ENCODE data around the gene MRPL58.
"Not testable (repeated sequence)": the region's sequence is repeated elsewhere in the genome, so short reads cannot be mapped to it uniquely, and the experiment has no call there.

The MRPL58 gene

GRCh38 chr17:74987909-74988711 lies 24.4 kb upstream of the MRPL58 start:
- DNase-seq (ENCODE audit: low read depth) = no peak

DNA sequence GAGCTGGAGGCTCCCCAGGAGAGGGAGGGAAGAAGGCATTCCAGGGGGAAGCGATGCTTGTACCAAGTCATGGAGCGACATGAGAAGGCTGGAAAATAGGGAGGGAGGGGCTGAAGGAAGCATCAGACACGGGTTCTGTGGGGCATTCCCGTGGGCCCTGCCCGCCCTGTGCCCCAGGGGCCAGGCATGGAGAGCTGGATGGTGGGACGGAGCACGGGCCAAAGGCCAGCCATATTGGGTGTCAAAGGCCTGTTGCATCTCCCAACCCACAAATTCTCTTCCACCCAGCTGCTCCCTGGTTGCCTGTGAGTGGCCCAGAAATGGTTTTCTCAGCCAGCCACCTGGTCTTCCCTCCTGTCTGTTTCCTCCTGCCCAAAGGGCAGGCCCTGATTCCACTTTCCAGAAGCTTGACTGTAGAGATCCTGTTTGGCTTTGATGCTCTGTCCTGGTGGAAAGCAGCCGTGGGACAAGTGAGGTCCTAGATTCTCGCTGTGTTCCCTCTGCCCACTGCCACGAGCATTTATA lies 21.8 kb upstream of the MRPL58 start:
- DNase-seq (ENCODE audit: low read depth) = no peak

GRCh38 chr17:74992223-74992622 lies 20.2 kb upstream of the MRPL58 start:
- DNase-seq (ENCODE audit: low read depth) = no peak

- no peak for DNase-seq (ENCODE audit: low read depth)
Observed at GRCh38 chr17:74994440-74994839, 18.0 kb upstream of the MRPL58 start.

- DNase-seq (ENCODE audit: low read depth) = no peak
Observed at GRCh38 chr17:74995847-74996246, 16.6 kb upstream of the MRPL58 start.

- no peak for DNase-seq (ENCODE audit: low read depth)
Observed at GRCh38 chr17:74998783-74999182, 13.7 kb upstream of the MRPL58 start.

DNA sequence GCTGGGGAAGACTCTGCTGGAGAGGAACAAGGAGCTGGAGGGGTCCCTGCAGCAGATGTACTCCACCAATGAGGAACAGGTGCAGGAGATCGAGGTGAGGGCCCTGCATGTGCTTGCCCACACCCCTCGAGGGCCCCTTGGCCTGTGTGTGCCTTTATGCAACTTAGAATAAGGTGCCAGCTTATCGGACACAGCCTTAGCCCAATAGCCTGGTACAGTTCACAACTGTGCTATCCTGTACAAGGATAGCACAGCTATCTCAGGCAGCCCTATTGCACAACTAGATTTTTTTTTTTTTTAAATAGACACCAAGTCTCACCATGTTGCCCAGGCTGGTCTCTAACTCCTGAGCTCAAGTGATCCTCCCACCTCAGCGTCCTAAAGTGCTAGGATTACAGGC lies 12.9 kb upstream of the MRPL58 start:
- no peak for DNase-seq (ENCODE audit: low read depth)

DNA sequence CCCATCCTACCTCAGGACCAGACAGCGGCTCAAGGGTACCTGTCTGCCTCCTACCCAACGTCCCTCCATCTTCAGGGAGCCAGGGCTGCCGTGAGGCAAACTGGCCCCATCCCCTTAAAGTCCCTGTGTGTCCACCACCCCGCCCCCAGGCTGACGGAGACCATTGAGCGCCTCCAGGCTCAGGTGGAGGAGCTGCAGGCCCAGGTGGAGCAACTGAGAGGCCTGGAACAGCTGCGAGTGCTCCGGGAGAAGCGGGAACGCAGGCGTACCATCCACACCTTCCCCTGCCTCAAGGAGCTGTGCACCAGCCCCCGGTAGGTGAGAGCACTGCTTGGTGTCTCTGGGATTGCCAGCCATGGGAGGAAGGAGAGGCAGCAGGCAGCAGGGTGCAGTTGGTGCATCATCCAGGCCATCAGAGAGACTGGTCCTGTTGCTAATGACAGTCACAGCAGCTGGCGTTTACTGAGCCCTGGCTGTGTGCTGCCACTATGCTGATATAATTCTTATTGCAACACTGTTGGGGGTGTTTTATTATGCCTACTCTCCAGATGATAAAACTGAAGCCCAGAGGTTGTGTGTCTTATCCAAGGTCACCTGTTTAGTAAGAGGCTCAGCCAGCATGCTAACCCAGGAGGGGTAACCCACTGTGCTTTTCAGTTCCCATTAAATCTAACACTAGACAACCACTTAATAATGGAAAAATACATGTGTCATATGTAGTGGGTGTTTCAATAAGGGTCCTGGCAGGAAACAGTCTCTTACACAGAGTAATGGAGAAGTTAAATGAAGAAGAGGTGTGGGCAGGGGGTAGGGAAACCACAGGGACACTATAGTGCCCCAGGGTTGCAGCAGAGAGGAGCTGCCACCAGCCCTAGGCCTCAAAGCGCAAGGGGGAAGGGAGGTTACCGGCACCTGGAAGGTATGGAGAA lies 10.3 kb upstream of the MRPL58 start:
- DNase-seq (ENCODE audit: low read depth) = no peak

GRCh38 chr17:75003070-75003956 lies 9.2 kb upstream of the MRPL58 start:
- DNase-seq (ENCODE audit: low read depth) = no peak

- no peak for DNase-seq (ENCODE audit: low read depth)
Observed at GRCh38 chr17:75003957-75004355, 8.5 kb upstream of the MRPL58 start.

- no peak for DNase-seq (ENCODE audit: low read depth)
Observed at GRCh38 chr17:75004371-75004770, 8.1 kb upstream of the MRPL58 start.

DNA sequence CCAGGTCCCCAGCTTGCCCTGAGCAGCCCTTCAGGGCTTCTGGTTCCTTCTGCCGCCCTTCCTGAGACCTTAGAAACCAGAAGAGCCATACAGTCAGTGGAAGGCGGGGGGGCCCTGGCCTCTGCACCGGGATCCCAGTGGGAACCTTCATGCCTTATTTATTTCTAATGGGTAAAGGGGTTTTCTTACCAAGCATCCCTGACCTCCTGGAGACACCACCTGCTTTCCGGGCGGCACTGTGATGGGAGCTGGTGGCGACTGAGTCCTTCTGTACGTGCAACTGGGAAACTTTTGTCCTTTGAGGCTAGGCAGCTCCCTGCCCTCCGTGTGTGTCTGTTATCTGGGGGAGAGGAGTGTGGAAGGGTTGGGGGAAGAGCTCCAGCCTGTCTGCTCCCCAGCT lies 7.2 kb upstream of the MRPL58 start:
- no peak for DNase-seq (ENCODE audit: low read depth)

DNA sequence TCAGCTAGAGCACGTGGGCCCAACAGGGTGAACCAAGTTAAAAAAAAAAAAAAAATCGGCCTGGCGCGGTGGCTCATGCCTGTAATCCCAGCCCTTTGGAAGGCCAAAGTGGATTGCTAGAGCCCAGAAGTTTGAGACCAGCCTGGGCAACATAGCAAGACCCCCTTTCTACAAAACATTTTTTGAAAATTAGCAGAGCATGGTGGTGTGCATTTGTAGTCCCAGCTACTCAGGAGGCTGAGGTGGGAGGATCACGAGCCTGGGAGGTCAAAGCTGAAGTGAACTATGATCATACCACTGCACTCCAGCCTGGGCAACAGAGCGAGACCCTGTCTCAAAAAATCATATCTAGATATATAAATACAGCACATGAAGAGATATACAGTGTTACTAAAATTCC lies 6.4 kb upstream of the MRPL58 start:
- DNase-seq (ENCODE audit: low read depth) = not testable (repeated sequence)

DNA sequence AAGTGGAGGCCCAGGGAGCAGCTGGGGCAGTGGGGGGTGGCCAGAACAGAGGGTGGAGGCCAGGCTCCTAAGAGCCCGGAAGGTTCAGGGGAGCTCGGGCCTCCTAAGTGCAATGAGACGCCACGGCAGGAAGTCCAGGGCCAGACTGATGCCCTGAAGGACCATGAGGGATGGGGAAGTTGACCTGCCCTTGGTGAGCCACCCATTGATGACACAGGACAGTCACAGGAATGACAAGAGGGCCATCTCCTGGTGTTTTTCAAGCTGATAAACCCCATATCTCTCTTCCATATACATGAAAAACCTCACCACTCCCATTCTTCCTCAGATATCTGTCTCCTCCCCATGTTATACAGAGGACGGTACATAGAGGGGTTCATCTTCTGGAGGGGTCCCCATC lies 5.8 kb upstream of the MRPL58 start:
- no peak for DNase-seq (ENCODE audit: low read depth)

GRCh38 chr17:75008373-75008772 lies 4.1 kb upstream of the MRPL58 start:
- no peak for DNase-seq (ENCODE audit: low read depth)

DNA sequence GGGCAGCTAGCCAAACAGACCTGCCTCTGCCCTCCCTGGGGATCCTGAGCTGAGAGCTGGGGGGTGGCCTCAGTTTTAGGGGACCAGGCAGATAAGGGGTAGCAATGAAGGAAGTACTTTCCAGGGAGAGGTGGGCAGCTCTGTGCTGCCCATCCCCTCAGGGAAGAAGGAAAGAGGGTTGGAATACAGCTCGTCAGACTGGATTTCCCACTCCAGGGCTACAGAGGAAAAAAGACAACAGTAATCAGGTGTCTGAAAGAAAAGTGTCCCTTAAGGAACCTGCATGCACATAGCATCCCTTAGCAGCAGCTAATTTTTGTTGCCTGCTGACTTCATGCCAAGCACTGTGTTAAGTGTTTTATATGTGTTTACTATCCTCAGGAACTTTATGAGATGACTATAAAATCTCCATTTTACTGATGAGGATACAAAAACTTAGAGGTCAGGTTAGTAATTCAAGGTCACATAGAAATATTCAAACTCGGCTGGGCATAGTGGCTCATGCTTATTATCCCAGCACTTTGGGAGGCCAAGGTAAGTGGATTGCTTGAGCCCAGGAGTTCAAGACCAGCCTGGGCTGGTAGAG lies 3.2 kb upstream of the MRPL58 start:
- DNase-seq (ENCODE audit: low read depth) = no peak

DNA sequence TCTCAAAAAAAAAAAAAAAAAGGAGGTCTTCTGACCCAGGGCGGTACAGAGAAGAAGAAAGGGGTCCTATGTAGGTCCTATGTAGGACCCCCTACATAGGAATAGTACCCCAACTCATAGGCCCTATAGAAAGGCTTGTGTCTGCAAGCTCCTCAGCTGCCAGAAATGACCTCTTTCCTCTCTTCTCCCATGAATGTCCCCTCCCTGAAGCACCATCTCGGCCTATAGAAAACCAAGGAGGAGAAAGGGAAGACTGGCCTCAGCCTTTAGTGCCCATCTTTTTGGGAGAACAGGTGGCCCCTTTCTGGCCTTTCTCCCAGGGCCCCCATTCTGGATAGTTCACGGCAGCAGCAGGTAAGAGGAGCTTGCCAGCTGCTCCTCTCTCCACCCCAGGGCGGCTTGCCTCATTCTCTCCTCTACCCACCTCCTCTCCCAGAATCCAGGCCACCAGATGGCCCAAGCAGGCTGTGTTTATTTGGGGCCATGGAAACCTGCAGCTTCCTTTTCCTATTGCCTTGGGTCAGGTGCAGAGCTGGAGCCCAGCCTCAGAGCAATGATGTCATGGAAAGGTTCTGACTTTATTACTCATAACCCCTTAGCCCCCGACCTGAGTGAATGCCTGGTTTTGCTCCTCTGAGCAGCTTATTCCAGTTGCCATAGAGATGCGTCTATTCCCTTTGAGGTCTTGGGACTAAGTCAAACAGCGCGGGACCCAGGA lies 1.6 kb upstream of the MRPL58 start:
- no peak for DNase-seq (ENCODE audit: low read depth)

DNA sequence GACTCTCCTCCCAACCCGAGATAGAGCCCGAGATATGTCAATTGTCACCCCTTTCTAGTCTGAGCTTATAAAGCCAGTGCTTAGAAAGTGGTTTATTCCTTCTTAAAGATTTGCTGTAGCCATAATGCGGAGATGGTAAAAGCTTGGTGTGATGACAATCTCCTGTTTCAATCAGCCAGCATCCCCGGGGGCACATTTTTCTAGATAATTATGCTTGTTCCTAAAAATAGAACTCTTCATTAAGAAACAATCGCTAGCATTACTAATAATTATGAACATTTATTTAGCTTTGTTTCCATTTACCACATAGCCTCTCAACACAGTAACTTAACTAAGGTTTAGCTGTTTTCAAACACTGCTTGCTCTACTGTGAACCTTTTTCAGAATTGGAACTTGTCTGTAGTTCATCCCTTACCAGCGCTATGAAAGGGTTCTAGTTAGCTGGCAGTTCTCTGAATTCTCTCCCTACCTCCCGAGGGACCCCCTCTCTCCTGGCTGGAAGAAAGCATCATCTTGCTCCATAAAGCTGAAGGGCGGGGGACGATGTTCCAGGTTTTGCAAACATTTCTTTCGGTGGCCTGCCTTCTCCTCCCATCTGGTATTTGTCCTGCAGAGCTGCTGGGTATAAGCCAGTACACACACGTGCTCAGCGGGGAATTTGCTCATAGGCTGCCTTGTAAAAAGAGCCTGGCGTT lies 922 bp upstream of the MRPL58 start:
- no peak for DNase-seq (ENCODE audit: low read depth)

DNA sequence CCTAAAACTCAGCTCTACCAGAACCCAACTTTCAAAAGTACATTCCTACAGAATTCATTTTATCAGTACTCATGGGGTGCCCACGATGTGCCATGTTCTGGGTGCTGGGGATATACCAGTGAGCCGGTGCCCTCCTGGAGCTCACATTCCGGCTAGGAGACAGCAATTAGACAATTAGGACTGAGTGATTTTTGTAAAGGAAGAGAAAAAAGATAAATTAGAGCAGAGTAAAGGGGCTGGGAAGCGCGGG lies 449 bp upstream of the MRPL58 start:
- no peak for DNase-seq (ENCODE audit: low read depth)

GRCh38 chr17:75013092-75013559 lies 656 bp downstream of the MRPL58 start:
- DNase-seq (ENCODE audit: low read depth) = no peak

All from activated T-cell treated with anti-CD3 and anti-CD28 coated beads for 24 hours (primary cell).